ENCODE results near the gene CDC23. TPM values are rescaled to one million over a fixed set of nuclear protein-coding genes. Genes with fewer than 3 reads are reported as not detected.

The CDC23 gene
- total RNA-seq, 1 experiment from 2014 or later: 60.7 TPM

- Mint-ChIP-seq H3K4me1 (ENCODE audit: low read depth, unreplicated experiment) (no peaks in the 10 kb centered on the region), H3K27me3 (ENCODE audit: insufficient read depth, unreplicated experiment) (no peaks in the 10 kb centered on the region), H3K9me3 (ENCODE audit: unreplicated experiment) (no peaks in the 10 kb centered on the region), H3K27ac (ENCODE audit: unreplicated experiment) (no peak overlapping the region), H3K4me3 (ENCODE audit: unreplicated experiment) (no peak overlapping the region), H3K36me3 (ENCODE audit: insufficient read depth, unreplicated experiment) (peaks cover 77% of the 10 kb centered on the region)
- Histone ChIP-seq H3K4me1 (no peaks in the 10 kb centered on the region), H3K27me3 (replicated peaks; ENCODE audit: control insufficient read depth, insufficient read depth, low read length) (no peaks in the 10 kb centered on the region), H3K9me3 (no peaks in the 10 kb centered on the region), H3K4me3 (ENCODE audit: low read depth, low read length) (no peak overlapping the region), H3K36me3 (ENCODE audit: control insufficient read depth, insufficient read depth, low read length) (peaks cover 4% of the 10 kb centered on the region; the same call in 1 of the 2 replicates)
- intact Hi-C loops (cut with micrococcal nuclease; ENCODE audit: unreplicated experiment): no loop called here
- no TSS peak for BruUV-seq (replicated peaks)
- DNase-seq: no peak
- ChIA-PET POLR2A (no interaction called here), CTCF (no interaction called here)
- no peak for TF ChIP-seq CTCF (IDR thresholded peaks at IDR 0.05; ENCODE audit: insufficient read depth in 1 of 2, low read depth in 1 of 2, low read length in 1 of 2, severe bottlenecking in 1 of 2, unreplicated experiment in 1 of 2)
Measured at GRCh38 chr5:138192826-138193225, 20.3 kb downstream of the CDC23 start.

- H3K9me3 ChIP-seq: no peaks in the 10 kb centered on the region
- DNase-seq: no peak
- no peak for TF ChIP-seq CTCF (IDR thresholded peaks at IDR 0.05; ENCODE audit: insufficient read depth in 1 of 2, low read depth in 1 of 2, low read length in 1 of 2, severe bottlenecking in 1 of 2, unreplicated experiment in 1 of 2)
- H3K4me1 ChIP-seq: no peaks in the 10 kb centered on the region
- Mint-ChIP-seq H3K4me3 (ENCODE audit: unreplicated experiment) (no peak overlapping the region), H3K9me3 (ENCODE audit: unreplicated experiment) (no peaks in the 10 kb centered on the region), H3K36me3 (ENCODE audit: insufficient read depth, unreplicated experiment) (peaks cover 94% of the 10 kb centered on the region), H3K27ac (ENCODE audit: unreplicated experiment) (no peak overlapping the region), H3K27me3 (ENCODE audit: insufficient read depth, unreplicated experiment) (no peaks in the 10 kb centered on the region), H3K4me1 (ENCODE audit: low read depth, unreplicated experiment) (no peaks in the 10 kb centered on the region)
- H3K27me3 ChIP-seq (replicated peaks; ENCODE audit: control insufficient read depth, insufficient read depth, low read length): no peaks in the 10 kb centered on the region
- ChIA-PET POLR2A (interaction anchor here (1.2 kb wide), 1 partner anchor 10 kb away, joined by 3 read pairs; the partner anchor contains the start of gene KIF20A), CTCF (no interaction called here)
- no TSS peak for BruUV-seq (replicated peaks)
- intact Hi-C loops (cut with micrococcal nuclease; ENCODE audit: unreplicated experiment): no loop called here
- H3K4me3 ChIP-seq (ENCODE audit: low read depth, low read length): no peak overlapping the region
- H3K36me3 ChIP-seq (ENCODE audit: control insufficient read depth, insufficient read depth, low read length): peaks cover 9% of the 10 kb centered on the region
Measured at GRCh38 chr5:138188626-138189025, 24.5 kb downstream of the CDC23 start.

- H3K4me1 Mint-ChIP-seq (ENCODE audit: low read depth, unreplicated experiment): no peaks in the 10 kb centered on the region
- TF ChIP-seq CTCF (IDR thresholded peaks at IDR 0.05; ENCODE audit: insufficient read depth in 1 of 2, low read depth in 1 of 2, low read length in 1 of 2, severe bottlenecking in 1 of 2, unreplicated experiment in 1 of 2): no peak
- H3K4me3 ChIP-seq (ENCODE audit: low read depth, low read length): no peak overlapping the region
- H3K9me3 ChIP-seq: no peaks in the 10 kb centered on the region
- no peaks in the 10 kb centered on the region for H3K27me3 ChIP-seq (replicated peaks; ENCODE audit: control insufficient read depth, insufficient read depth, low read length)
- no peaks in the 10 kb centered on the region for H3K4me1 ChIP-seq
- H3K4me3 Mint-ChIP-seq (ENCODE audit: unreplicated experiment): no peak overlapping the region
- no peaks in the 10 kb centered on the region for H3K9me3 Mint-ChIP-seq (ENCODE audit: unreplicated experiment)
- H3K27me3 Mint-ChIP-seq (ENCODE audit: insufficient read depth, unreplicated experiment): no peaks in the 10 kb centered on the region
- POLR2A ChIA-PET: interaction anchor here (1.0 kb wide), 1 partner anchor 27 kb away, joined by 3 read pairs; the partner anchor contains the start of gene CDC23
- no peak overlapping the region for H3K27ac Mint-ChIP-seq (ENCODE audit: unreplicated experiment)
- BruUV-seq (replicated peaks): no TSS peak
- peaks cover 17% of the 10 kb centered on the region for H3K36me3 ChIP-seq (ENCODE audit: control insufficient read depth, insufficient read depth, low read length)
- peaks cover 77% of the 10 kb centered on the region for H3K36me3 Mint-ChIP-seq (ENCODE audit: insufficient read depth, unreplicated experiment)
- CTCF ChIA-PET: no interaction called here
- intact Hi-C loops (cut with micrococcal nuclease; ENCODE audit: unreplicated experiment): no loop called here
- no peak for DNase-seq
Measured at GRCh38 chr5:138186002-138186447, 27.1 kb downstream of the CDC23 start.
